Fibroblast of skin of right quadriceps (primary cell): ENCODE data around the gene EBF3.

Experiments
- DNase-seq: peaks from one replicate; pipeline ENCODE4 v3.0.0-alpha.2; 2013

EBF3 gene

DNA sequence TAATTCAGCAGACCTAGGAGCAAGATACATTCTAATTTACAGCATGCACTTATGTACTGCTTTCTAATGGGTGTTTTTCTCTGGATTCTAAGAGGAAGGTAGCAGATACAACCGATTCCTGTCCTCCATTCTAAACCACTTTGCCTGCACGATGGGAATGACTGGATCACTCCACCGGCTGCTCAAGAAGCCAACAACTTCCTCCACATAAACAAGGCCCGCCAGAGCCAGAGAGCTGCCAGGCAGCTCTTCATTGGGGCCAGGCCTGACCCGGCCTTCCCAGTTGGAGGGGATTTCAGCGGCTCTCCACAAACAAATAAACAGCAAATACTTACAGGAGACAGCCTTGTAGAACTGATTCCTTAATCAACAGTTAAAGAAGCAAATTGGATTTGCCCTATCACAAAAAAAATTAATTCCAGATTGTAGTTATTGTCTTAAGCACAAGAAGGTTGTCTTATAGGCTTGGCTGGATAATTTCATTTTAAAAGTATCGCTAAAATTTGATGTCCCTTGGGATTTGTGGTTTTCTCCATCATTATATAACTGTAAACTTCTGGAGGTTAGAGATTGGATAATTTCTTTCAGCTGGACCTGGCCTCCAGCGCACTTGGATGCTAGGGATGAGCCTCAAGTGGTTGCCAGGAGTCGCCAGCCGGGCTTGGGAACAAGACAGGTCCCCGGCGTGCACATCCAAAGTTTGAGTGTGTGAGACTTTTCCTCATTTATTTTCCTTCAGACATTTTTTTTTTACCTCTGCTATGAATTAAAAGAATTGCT, 20.9 kb downstream of the EBF3 start:
- peak; percentile 29 for DNase-seq

DNA sequence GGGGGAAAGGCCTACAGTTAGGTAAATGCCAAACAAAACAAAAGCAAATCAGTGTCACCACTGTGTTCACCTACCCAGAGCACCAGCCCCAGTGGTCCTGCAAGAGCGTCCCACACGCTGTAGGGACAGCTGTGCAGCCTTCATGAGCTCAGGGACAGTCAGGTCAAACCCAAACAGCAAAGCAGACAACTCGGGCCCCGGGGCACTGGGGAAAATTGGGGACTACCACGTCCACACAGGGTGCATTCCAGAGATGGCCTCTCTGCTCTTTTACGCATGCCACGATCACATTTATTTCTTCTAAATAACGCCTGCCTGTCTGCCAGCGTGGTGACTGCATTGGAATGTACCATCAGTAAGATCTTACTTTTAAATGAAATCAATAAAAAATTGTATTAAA, 21.7 kb downstream of the EBF3 start:
- DNase-seq: no peak

DNA sequence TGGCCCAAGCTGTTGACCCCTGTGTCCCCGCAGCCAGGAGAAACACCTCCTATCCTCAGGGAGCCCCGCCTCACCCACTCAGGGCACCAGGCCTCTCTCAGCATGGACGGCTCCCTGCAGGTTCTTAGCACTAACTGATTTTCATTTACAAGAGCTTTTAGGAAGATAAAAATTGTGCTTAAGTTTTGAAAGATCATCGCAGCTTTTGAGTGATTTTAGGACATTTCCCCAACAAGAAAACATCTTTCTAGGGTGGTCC, 22.1 kb downstream of the EBF3 start:
- no peak for DNase-seq

DNA sequence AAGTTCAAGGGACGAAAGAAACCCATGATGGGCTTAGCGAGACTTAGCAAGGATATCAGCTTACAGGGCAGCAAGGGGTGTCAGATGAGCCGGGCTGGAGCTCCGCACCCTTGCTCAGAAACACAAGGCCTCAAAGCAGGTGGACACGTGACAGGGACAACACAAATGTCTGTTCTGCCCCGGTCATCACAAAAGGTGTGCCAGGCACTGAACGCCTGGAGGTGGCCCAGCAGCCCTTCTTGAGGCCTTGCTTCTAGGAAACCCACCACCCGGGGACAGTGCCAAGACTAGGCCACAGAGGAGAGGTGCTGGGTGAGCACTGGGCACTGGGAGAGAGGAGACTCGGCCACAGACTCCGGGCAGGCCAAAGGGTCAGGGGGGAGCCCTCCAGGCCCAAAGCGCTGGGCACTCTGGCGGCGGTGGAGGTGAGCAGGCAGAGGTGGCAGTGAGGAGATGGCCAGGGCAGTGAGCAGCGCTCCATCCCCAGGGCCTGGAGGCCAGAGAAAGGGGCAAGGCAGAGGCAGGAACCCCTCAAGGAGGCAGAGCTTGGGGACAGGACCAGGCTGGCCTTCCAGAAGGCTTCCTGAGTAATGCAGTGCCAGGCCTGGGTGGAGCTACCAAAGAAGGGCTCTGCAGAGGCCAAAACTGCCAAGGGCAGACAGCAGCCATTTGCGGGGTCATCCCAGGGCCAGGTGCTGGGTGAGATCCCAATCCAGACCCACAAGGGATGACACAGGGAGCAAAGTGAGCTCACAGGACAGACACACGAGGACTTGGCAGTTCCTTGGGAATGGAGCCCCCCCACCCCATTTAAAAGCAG, 22.7 kb downstream of the EBF3 start:
- DNase-seq: no peak

GRCh38 chr10:129940617-129941198, 23.4 kb downstream of the EBF3 start:
- DNase-seq: no peak

DNA sequence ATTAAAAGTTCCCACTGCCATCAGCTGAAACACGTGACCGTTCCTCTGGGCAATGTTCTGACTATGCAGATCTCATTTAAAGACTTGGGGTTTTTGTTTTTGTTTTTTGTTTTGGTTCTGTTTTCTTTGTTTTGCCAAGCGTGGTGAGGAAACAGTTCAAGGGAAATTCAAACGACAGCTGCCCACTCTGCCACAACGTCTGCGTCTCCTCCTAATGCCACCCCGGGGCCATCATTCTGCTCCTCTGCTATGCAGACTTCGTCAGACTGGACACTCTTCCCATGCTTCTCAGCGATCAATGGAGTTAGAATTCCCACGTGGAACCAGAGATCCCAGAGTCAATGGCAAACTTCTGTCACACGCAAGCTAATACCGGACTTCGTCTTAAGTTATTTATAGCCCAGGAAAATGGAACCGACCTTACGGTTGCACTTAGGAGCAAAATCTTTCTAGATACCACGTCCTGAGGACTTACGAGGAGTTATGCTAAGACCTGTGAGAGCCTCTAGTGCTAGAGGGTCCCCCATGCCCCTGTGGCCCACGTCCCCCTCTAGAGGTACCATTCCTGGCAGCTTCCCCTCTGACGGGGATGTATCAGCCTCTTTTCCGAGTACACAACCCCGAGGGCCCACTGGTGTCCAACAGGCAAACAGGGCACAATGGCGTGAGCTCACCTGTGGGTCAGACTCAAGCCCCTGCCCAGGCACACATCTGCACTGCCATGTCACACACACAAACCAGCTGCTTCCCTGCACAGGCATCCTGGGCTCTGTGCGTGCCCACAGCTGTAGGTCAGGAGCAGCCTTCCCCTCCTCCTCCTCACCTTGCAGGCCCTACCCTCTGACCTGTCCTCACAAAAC, 24.4 kb downstream of the EBF3 start:
- DNase-seq: no peak

- no peak for DNase-seq
Observed at GRCh38 chr10:129938460-129938859, 25.6 kb downstream of the EBF3 start.

- no peak for DNase-seq
Observed at GRCh38 chr10:129937351-129937751, 26.7 kb downstream of the EBF3 start.

DNA sequence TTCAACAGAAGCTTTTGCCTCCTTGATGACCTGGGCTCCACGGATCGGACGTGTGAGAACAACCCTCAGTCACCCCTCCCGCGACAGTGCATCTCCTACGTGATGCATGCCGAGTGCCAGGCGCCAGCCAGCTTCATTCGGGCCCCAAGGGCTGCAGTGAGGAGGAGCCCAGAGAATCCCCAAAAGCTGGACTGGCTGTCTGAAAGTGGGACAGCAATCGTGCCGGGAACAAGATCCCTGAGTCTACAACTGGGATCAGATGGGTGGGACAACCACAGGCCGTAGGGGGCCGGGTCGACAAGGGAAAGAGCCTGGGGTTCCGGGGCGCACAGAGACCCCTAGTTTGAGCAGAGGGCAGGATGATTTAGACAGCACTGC, 27.2 kb downstream of the EBF3 start:
- DNase-seq: no peak

GRCh38 chr10:129936266-129936922, 27.7 kb downstream of the EBF3 start:
- DNase-seq: no peak

DNA sequence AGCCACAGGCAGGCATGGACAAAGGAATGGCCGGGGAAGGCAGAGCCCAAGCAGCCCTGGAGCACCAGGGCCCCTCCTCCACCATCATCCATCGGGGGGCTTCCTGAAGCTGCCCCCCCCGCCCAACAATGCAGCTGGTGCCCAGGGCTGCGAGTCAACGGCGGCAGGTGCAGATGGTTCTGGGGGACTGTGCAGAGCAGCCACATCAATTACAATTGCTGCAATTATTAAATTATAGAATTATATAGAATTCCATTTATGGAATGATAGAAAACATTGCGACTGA, 28.3 kb downstream of the EBF3 start:
- no peak for DNase-seq

- no peak for DNase-seq
Observed at GRCh38 chr10:129935102-129935866, 28.8 kb downstream of the EBF3 start.

- no peak for DNase-seq
Observed at GRCh38 chr10:129934196-129934925, 29.7 kb downstream of the EBF3 start.

DNA sequence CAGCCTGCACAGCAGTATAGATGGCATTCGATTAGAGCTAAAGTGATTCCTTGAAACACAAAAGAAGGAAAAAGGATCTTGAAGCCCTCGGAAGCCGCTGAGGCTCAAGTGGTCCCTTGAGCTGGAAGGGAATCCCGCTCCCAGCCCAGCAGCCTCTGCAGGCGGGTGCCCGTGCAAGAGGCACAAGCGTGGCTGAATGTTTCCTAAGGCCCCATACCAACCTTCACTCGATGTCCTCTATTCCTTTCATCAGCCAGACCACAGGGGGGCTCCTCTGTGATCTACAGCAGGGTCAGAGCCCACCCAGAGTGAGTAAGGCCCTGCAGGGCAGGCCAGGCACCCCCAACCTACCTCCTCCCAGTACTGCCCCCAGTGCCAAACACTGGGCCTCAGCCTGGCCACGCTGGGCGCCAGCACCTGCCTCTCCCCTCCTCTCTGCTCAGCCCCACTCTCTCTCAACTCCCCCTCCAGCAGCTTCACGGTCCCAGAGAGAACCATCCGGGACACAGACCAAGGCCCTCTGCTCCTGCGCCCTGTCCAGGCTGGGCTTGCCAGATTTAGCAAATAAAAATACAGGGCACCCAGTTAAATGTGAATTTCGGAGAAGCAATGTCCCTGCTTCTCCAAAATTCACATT, 30.5 kb downstream of the EBF3 start:
- no peak for DNase-seq

- DNase-seq: no peak
Observed at GRCh38 chr10:129932751-129933433, 31.2 kb downstream of the EBF3 start.

GRCh38 chr10:129932182-129932581, 31.9 kb downstream of the EBF3 start:
- DNase-seq: no peak

DNA sequence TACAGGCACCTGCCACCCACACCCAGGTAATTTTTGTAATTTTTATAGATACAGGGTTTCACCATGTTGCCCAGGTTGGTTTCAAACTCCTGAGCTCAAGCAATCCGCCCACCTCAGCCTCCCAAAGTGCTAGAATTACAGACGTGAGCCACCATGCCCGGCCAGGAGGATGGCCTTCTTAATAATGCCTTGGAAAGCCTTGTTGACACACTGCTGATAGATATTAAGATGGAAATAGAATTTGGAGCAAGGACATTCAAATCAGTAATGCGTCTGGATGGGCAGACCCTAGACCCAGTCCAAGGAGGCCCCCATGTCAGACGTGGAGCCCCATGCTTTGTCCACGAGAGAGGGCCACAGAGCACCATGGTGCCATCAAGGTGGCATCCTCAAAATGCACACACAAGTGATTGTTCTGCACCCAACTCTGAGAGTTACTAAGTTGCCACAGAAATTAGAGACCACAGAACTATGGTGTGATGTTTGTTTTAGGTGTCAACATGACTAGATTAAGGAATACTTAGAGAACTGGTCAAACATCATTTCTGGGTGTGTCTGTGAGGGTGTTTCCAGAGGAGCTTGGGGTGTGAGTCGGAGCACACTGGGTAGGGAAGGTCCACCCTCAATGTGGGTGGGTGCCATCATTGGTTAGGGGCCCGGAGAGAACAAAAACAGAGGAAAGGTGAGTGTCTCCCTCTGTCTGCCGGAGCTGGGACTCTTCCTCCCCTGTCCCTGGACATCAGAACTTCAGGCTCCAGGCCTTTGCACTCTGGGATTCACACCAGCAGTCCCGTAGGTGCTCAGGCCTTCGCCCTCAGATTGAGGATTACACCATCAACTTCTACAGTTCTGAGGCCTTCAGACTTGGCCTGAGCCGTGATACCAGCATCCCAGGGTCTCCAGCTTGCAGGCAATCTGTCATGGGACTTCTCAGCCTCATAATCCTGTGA, 34.5 kb downstream of the EBF3 start:
- no peak for DNase-seq

- no peak for DNase-seq
Observed at GRCh38 chr10:129927351-129928120, 36.5 kb downstream of the EBF3 start.
